ENCODE data around the gene MUC21.

MUC21 gene

GRCh38 chr6:30983439-30983838, at the start of gene MUC21:
MUC21 (plus strand) TSS chr6:30983718; CDS start chr6:30983959, 241 bp downstream.
- TF ChIP-seq, protein P1, sequence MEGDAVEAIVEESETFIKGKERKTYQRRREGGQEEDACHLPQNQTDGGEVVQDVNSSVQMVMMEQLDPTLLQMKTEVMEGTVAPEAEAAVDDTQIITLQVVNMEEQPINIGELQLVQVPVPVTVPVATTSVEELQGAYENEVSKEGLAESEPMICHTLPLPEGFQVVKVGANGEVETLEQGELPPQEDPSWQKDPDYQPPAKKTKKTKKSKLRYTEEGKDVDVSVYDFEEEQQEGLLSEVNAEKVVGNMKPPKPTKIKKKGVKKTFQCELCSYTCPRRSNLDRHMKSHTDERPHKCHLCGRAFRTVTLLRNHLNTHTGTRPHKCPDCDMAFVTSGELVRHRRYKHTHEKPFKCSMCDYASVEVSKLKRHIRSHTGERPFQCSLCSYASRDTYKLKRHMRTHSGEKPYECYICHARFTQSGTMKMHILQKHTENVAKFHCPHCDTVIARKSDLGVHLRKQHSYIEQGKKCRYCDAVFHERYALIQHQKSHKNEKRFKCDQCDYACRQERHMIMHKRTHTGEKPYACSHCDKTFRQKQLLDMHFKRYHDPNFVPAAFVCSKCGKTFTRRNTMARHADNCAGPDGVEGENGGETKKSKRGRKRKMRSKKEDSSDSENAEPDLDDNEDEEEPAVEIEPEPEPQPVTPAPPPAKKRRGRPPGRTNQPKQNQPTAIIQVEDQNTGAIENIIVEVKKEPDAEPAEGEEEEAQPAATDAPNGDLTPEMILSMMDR (IDR thresholded peaks at IDR 0.05): no peak
- no peak for TF ChIP-seq ZFX (IDR thresholded peaks at IDR 0.05; ENCODE audit: borderline replicate concordance)
- H3K27ac ChIP-seq: peak within 1 kb of the TSS; percentile 63

DNA sequence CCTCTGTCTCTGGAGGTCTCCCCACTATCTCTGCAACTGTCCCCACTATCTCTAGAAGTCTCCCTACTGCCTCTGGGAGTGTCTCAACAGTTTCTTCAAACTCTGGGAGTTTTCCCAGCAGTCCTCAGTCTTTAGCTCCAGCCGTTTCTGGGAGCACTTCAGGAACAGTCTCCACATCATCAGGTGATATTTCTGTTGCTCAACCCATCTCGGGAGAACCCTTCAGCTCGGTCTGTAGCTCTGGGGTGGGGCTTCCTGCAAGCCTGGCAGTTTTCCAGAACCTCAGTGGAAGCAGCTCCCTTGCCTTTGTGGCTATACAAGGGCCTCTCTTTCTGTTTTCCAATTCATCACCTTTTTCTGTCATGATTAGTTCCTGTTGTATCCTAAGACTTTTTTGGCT, 48.5 kb upstream of the MUC21 start:
- no peak for TF ChIP-seq ZFX (IDR thresholded peaks at IDR 0.05; ENCODE audit: borderline replicate concordance)
- TF ChIP-seq, protein P1 (IDR thresholded peaks at IDR 0.05): no peak
- no peak overlapping the region for H3K27ac ChIP-seq

DNA sequence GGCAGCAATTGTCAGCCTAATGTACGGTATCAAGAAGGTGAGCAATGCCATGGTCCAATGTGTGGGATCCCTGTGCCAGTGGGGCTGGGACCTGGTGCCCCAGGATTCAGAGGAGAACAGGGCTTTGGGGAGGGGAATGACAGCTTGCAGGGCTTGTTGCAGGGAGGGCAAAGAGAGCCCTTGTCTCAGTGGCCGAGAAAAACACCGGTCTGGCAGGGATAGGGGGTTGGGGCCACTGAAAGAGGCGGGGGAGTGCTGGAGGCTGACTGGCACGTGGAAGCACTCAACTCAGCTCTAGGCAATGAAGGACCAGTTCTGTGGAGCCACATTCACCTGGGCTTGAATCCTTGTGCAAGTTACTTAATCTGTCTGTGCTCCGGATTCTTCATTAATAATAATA, 46.3 kb upstream of the MUC21 start:
- TF ChIP-seq, protein P1 (IDR thresholded peaks at IDR 0.05): no peak
- TF ChIP-seq ZFX (IDR thresholded peaks at IDR 0.05; ENCODE audit: borderline replicate concordance): no peak
- H3K27ac ChIP-seq: no peak overlapping the region

DNA sequence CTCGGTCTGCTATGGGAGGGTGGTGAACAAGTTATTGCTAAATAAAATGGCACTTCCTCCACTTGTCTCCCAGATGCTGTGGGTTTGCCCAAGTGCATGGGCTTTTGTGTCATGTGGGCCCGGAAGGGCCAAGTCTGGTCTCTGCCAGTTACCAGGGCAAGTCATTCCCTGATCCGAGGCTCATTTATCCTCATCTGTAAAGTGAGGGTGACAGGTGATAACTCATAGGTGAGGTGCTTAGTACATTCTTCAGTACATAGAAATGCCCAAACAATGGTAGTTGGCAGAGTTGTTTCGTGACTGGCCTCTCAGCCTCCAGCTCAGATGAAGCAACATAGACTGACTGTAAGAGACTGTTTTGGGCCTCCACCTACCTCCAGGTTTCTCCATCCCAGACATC, 44.8 kb upstream of the MUC21 start:
- no peak for TF ChIP-seq ZFX (IDR thresholded peaks at IDR 0.05; ENCODE audit: borderline replicate concordance)
- TF ChIP-seq, protein P1 (IDR thresholded peaks at IDR 0.05): no peak
- no peak overlapping the region for H3K27ac ChIP-seq

GRCh38 chr6:30939473-30939872, 44.0 kb upstream of the MUC21 start:
- no peak overlapping the region for H3K27ac ChIP-seq
- TF ChIP-seq ZFX (IDR thresholded peaks at IDR 0.05; ENCODE audit: borderline replicate concordance): no peak

GRCh38 chr6:30940361-30940986, 43.0 kb upstream of the MUC21 start, which contains the start of gene MUCL3:
MUCL3 (plus strand) TSS chr6:30940973; CDS start chr6:30941000, 27 bp downstream.
- TF ChIP-seq, protein P1 (IDR thresholded peaks at IDR 0.05): no peak
- TF ChIP-seq ZFX (IDR thresholded peaks at IDR 0.05; ENCODE audit: borderline replicate concordance): no peak
- H3K27ac ChIP-seq: no peak within 1 kb of the TSS

- TF ChIP-seq ZFX (IDR thresholded peaks at IDR 0.05; ENCODE audit: borderline replicate concordance): no peak
- TF ChIP-seq, protein P1 (IDR thresholded peaks at IDR 0.05): peak; percentile 77
- no peak overlapping the region for H3K27ac ChIP-seq
Observed at GRCh38 chr6:30942338-30943060, 41.0 kb upstream of the MUC21 start.
